ENCODE data around the gene PODNL1. TPM values are rescaled to one million over a fixed set of nuclear protein-coding genes. Genes with fewer than 3 reads are reported as not detected.

PODNL1 gene
- total and polyA plus RNA-seq, 2 of the 8 experiments (the other 6 are each of a cell fraction or from before 2014, with no cell fraction given), result 1.0 to 1.5 TPM

DNA sequence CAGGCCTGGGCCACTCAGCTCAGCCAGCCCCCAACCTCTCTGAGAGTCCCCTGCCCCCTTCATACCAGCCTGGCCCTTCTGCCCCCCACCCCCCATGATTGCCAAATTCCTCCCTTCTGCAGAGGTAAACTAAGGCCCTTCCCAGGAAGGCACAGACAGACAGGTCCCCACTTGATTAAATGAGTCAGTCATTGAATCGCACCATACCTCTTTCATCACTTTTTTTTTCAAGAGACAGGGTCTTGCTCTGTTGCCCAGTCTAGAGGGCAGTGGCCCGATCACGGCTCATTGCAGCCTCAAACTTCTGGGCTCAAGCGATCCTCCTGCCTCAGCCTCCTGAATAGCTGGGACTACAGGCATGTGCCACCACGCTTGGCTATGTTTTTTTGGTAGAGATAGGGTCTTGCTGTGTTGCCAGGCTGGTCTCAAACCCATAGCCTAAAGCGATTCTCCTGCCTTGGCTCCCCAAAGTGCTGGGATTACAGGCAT is 6.0 kb downstream of the PODNL1 start:
- Histone ChIP-seq H3K36me3 (ENCODE audit: control insufficient read depth in 2 of 4, insufficient read depth in 4 of 4, low read length in 3 of 4) (peaks cover 0 to 13% (median 4%) of the 10 kb centered on the region in 4 experiments; a peak in 6 of 8 replicates), H4K5ac (ENCODE audit: insufficient read length, low read depth, low read length) (no peak overlapping the region), H3K4me1 (replicated peaks in 1 of 4; ENCODE audit: control insufficient read depth in 3 of 4, insufficient read depth in 4 of 4, low read length in 3 of 4) (peaks cover 3 to 27% (median 9%) of the 10 kb centered on the region in 4 experiments), H3K23me2 (ENCODE audit: low read depth, low read length) (peaks cover 9% of the 10 kb centered on the region; the same call in 1 of the 2 replicates), H4K20me1 (replicated peaks in 1 of 2; ENCODE audit: control insufficient read depth in 1 of 2, insufficient read depth in 2 of 2, low read length in 2 of 2) (peaks cover 0 to 6% of the 10 kb centered on the region in 2 experiments), H3K4me2 (ENCODE audit: insufficient read depth in 1 of 2, low read depth in 2 of 2, low read length in 2 of 2) (no peak overlapping the region), H3K14ac (ENCODE audit: insufficient read length) (no peak overlapping the region), H2BK12ac (ENCODE audit: low read depth, low read length) (no peak overlapping the region), H3K79me2 (ENCODE audit: control insufficient read depth in 1 of 2, insufficient read depth in 2 of 2, low read length in 2 of 2) (no peaks in the 10 kb centered on the region), H3K79me1 (ENCODE audit: low read depth, low read length) (peaks cover 3% of the 10 kb centered on the region; the same call in 1 of the 2 replicates), H3K4ac (replicated peaks; ENCODE audit: insufficient read length, low read depth, low read length) (no peak overlapping the region), H4K91ac (replicated peaks; ENCODE audit: insufficient read length, low read length) (no peak overlapping the region), H2BK5ac (ENCODE audit: low read depth, low read length) (no peak overlapping the region), H3K4me3 (ENCODE audit: extremely low read depth in 1 of 4, insufficient read depth in 2 of 4, low read depth in 3 of 4, low read length in 4 of 4) (no peak overlapping the region), H2BK15ac (ENCODE audit: low read length) (no peak overlapping the region), H4K8ac (ENCODE audit: extremely low read depth, insufficient read depth, low read length) (no peak overlapping the region), H3K9me3 (ENCODE audit: insufficient read depth in 2 of 2, low read depth in 1 of 2, low read length in 1 of 2) (no peaks in the 10 kb centered on the region), H3K27ac (ENCODE audit: low read depth, low read length) (no peak overlapping the region), H3K23ac (ENCODE audit: insufficient read length) (no peak overlapping the region), H2BK120ac (replicated peaks; ENCODE audit: low read depth, low read length) (no peak overlapping the region), H2AK5ac (ENCODE audit: low read depth, low read length) (no peak overlapping the region), H3K27me3 (replicated peaks in 1 of 4; ENCODE audit: control insufficient read depth in 3 of 4, extremely low read depth in 1 of 4, insufficient read depth in 3 of 4, low read length in 3 of 4) (no peaks in the 10 kb centered on the region), H3K9ac (replicated peaks in 1 of 4; ENCODE audit: extremely low read depth in 1 of 4, low read depth in 3 of 4, low read length in 3 of 4) (no peak overlapping the region), H3K56ac (replicated peaks; ENCODE audit: insufficient read length, low read depth, low read length) (no peak overlapping the region), H2AFZ (ENCODE audit: low read length) (no peak overlapping the region), H3K18ac (ENCODE audit: extremely low read depth, low read length) (no peak overlapping the region), H2BK20ac (ENCODE audit: low read length) (no peak overlapping the region)
- DNase-seq (ENCODE audit: low read depth in 1 of 2, low spot score in 2 of 2) (no peak), FAIRE-seq (no peak)
- TF ChIP-seq CBX5 (IDR thresholded peaks at IDR 0.05; ENCODE audit: low read depth, low read length) (no peak), TAF1 (IDR thresholded peaks at IDR 0.05; ENCODE audit: low read depth, low read length) (no peak), BACH1 (IDR thresholded peaks at IDR 0.05; ENCODE audit: low read length) (no peak), CBX8 (IDR thresholded peaks at IDR 0.05; ENCODE audit: borderline replicate concordance, low read depth, low read length) (no peak), NANOG (IDR thresholded peaks at IDR 0.05; ENCODE audit: insufficient read depth, low read depth, low read length, poor library complexity, severe bottlenecking) (no peak), SAP30 (IDR thresholded peaks at IDR 0.05; ENCODE audit: insufficient read depth, insufficient replicate concordance, low read length) (no peak), SRF (IDR thresholded peaks at IDR 0.05; ENCODE audit: low read depth, low read length) (no peak), RNF2 (IDR thresholded peaks at IDR 0.05; ENCODE audit: borderline replicate concordance, low read depth, low read length, missing control alignments, poor library complexity, severe bottlenecking) (no peak), JUND (IDR thresholded peaks at IDR 0.05; ENCODE audit: low read length) (no peak), POLR2A (IDR thresholded peaks at IDR 0.05; ENCODE audit: control extremely low read depth in 1 of 2, low read depth in 2 of 2, low read length in 2 of 2) (no peak), SP4 (IDR thresholded peaks at IDR 0.05; ENCODE audit: low read length) (no peak)
- ChIA-PET CTCF (ENCODE audit: partially characterized antibody) (interaction anchor here (0.8 to 3.5 kb wide), 15 partner anchors 13 to 141 kb away, joined by 3 to 19 read pairs (median 6); partner anchors contain the start of genes MISP3 and PALM3), POLR2A (ENCODE audit: partially characterized antibody) (interaction anchor here (1.2 to 5.4 kb wide), 7 partner anchors 8 to 55 kb away, joined by 3 to 39 read pairs (median 9); partner anchors contain the start of gene DCAF15)
- WGBS, 2 experiments (ENCODE audit: extremely low coverage in 1 of 2, insufficient coverage in 1 of 2, insufficient read length in 1 of 2, insufficient replicate concordance in 2 of 2, low coverage in 1 of 2, low lambda C conversion rate in 2 of 2, missing lambda C conversion rate in 1 of 2), result 91% methylated on average over 6 of the region's 6 CpGs; no CpG with 5 or more reads in 1 of the 2 experiments

Measured in H1 (cell line).